Measurements from ENCODE around the gene SV2B. TPM values are rescaled to one million over a fixed set of nuclear protein-coding genes. Genes with fewer than 3 reads are reported as not detected.
"Not testable (repeated sequence)": the region's sequence is repeated elsewhere in the genome, so short reads cannot be mapped to it uniquely, and the experiment has no call there.

Gene SV2B
- total and polyA plus RNA-seq, 9 donors = 2.6 to 4.6 (median 3.1) TPM

DNA sequence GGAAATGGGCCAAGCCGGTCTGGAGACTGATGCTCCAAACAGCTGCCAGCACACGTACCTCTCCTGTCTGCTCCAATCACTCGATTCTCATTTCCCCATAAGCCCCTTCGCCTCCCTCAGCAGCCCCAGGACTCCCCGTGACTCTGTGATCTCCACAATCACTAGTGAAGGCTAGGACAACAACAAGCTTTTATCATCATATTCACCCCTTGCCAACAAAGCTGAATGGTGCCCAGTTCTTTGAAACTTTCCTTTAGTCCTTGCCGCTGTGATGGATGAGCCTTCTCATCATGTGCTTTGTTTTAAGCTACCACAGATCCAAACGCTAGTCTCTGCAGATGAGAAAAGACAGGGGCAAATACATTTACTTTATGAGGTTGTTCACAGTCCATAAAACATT is 242.0 kb downstream of the SV2B start:
- DNase-seq = no peak
- H3K27ac ChIP-seq (ENCODE audit: low read length) = no peak overlapping the region

DNA sequence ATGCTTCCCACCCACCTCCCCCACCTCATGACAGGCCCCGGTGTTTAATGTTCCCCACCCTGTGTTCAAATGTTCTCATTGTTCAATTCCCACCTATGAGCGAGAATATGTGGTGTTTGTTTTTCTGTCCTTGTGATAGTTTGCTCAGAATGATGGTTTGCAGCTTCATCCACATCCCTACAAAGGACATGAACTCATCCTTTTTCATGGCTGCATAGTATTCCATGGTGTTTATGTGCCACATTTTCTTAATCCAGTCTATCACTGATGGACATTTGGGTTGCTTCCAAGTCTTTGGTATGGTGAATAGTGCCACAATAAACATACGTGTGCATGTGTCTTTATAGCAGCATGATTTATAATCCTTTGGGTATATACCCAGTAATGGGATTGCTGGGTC is 244.9 kb downstream of the SV2B start:
- not testable (repeated sequence) for H3K4me1 ChIP-seq (ENCODE audit: control insufficient read depth, insufficient read depth, low read length); DNase-seq
- no CpG with 5 or more reads among the region's 3 CpGs for WGBS (ENCODE audit: insufficient coverage)

More for the DNA sequence above, 242.0 kb downstream of the SV2B start:
- H3K9me3 ChIP-seq (replicated peaks; ENCODE audit: control insufficient read depth, low read depth, low read length) = no peaks in the 10 kb centered on the region
- H3K36me3 ChIP-seq (ENCODE audit: control insufficient read depth, insufficient read depth, low read length) = no peaks in the 10 kb centered on the region
- no peak overlapping the region for H3K4me3 ChIP-seq (ENCODE audit: low read length)
- 37% methylated on average over 5 of the region's 7 CpGs for WGBS (ENCODE audit: insufficient coverage)
- no peaks in the 10 kb centered on the region for H3K27me3 ChIP-seq (ENCODE audit: control insufficient read depth, insufficient read depth, low read length)
- H3K4me1 ChIP-seq (ENCODE audit: control insufficient read depth, insufficient read depth, low read length) = no peaks in the 10 kb centered on the region

DNA sequence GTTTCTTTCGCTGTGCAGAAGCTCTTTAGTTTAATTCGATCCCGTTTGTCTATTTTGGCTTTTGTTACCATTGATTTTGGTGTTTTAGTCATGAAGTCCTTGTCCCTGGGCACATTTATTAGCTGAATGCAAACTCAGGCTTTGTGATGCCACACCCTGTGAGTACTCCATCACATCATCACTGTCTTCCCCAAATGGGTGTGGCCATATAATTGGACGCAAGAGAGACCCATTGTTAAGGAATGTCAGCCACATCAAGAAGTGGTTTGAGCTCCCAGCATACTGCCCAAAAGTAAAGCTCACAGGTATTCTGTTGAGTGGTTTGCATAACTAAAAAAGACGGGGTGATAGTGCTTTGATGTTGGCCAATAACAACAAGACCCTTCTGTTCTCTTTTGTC is 245.7 kb downstream of the SV2B start:
- no peaks in the 10 kb centered on the region for H3K9me3 ChIP-seq (replicated peaks; ENCODE audit: control insufficient read depth, low read depth, low read length)
- WGBS (ENCODE audit: insufficient coverage) = 40% methylated on average over 1 of the region's 5 CpGs
- no peaks in the 10 kb centered on the region for H3K36me3 ChIP-seq (ENCODE audit: control insufficient read depth, insufficient read depth, low read length)
- no peak overlapping the region for H3K4me3 ChIP-seq (ENCODE audit: low read length)
- no peak overlapping the region for H3K27ac ChIP-seq (ENCODE audit: low read length)
- H3K27me3 ChIP-seq (ENCODE audit: control insufficient read depth, insufficient read depth, low read length) = no peaks in the 10 kb centered on the region
- no peaks in the 10 kb centered on the region for H3K4me1 ChIP-seq (ENCODE audit: control insufficient read depth, insufficient read depth, low read length)
- no peak for DNase-seq

More for the DNA sequence above, 244.9 kb downstream of the SV2B start:
- H3K4me3 ChIP-seq (ENCODE audit: low read length); H3K9me3 ChIP-seq (replicated peaks; ENCODE audit: control insufficient read depth, low read depth, low read length); H3K36me3 ChIP-seq (ENCODE audit: control insufficient read depth, insufficient read depth, low read length); H3K27ac ChIP-seq (ENCODE audit: low read length); H3K27me3 ChIP-seq (ENCODE audit: control insufficient read depth, insufficient read depth, low read length): not testable (repeated sequence)

DNA sequence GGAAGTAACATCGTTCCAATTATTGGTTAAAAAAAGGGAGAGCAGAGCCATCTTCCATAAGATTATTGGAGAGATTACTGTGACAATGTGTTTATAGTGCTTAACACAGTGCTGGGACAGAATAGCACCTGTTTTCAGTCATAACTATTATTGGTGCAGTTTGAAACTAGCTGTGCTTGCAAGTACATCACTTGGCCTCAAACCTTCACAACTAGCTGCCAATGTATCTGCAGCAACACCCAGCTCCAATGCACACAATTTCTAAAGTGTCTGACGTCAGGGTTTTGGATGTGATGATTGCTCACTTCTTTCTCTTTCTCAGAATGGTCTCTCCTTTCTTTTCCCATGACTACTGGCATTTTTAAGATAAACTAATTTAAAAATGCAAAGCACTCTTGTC is 246.2 kb downstream of the SV2B start:
- no CpG with 5 or more reads among the region's 2 CpGs for WGBS (ENCODE audit: insufficient coverage)

DNA sequence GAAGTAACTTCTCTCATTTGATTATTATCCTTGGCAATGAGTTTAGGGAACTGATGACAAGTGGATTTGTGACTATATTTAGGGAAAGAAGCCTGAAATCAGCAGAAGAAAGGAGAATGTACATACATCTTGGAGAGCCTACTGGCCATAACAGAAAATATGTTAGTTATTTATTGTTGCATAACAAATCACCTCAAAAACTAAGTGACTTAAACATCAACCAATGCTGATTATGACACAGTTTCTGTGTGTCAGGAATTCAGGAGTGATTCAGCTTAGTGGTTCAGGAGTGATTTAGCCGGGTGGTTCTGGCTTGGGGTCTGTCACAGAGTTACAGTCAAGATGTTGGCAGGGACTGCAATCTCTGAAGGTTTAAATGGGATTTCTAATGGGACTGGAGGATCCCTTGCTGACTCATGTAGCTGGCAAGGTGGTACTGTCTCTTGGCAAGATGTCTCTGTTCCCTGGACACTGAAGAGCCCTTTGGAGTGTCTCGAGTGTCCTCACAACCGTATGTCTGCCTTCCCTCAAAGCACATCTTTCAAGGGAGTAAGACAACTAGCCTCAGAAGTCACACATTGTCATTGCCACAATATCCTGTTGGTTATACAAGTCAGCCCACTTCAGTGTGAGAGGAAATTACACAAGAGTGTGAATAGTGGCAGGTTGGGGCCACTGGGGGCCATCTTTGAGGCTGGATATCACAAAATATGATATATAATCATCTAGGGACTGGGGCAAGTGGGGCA is 248.9 kb downstream of the SV2B start:
- Histone ChIP-seq H3K9me3 (replicated peaks; ENCODE audit: control insufficient read depth, low read depth, low read length) (no peaks in the 10 kb centered on the region), H3K27me3 (ENCODE audit: control insufficient read depth, insufficient read depth, low read length) (no peaks in the 10 kb centered on the region), H3K36me3 (ENCODE audit: control insufficient read depth, insufficient read depth, low read length) (no peaks in the 10 kb centered on the region), H3K4me3 (ENCODE audit: low read length) (no peak overlapping the region), H3K4me1 (ENCODE audit: control insufficient read depth, insufficient read depth, low read length) (no peaks in the 10 kb centered on the region), H3K27ac (ENCODE audit: low read length) (no peak overlapping the region)
- WGBS (ENCODE audit: insufficient coverage) = 40% methylated on average over 3 of the region's 3 CpGs
- peak; percentile 2 for DNase-seq

More for the DNA sequence above, 246.2 kb downstream of the SV2B start:
- DNase-seq = no peak
- Histone ChIP-seq H3K27me3 (ENCODE audit: control insufficient read depth, insufficient read depth, low read length) (no peaks in the 10 kb centered on the region), H3K4me3 (ENCODE audit: low read length) (no peak overlapping the region), H3K9me3 (replicated peaks; ENCODE audit: control insufficient read depth, low read depth, low read length) (no peaks in the 10 kb centered on the region), H3K27ac (ENCODE audit: low read length) (no peak overlapping the region), H3K36me3 (ENCODE audit: control insufficient read depth, insufficient read depth, low read length) (no peaks in the 10 kb centered on the region), H3K4me1 (ENCODE audit: control insufficient read depth, insufficient read depth, low read length) (no peaks in the 10 kb centered on the region)

Other genes starting within 250 kb of the SV2B start
- gene FURIN, start 231.7 kb upstream of the SV2B start, total RNA-seq = 16.3 TPM
- 10 to 100 TPM; 24.0 to 39.5 (median 34.6) TPM for gene FURIN, start 231.7 kb upstream of the SV2B start, polyA plus RNA-seq (ENCODE audit: insufficient read depth in 1 of 8, insufficient read length in 8 of 8, low replicate concordance in 1 of 8)
- 16.7 TPM for gene FES, start 215.8 kb upstream of the SV2B start, total RNA-seq
- 10 to 100 TPM; 12.6 to 17.9 (median 15.2) TPM for gene FES, start 215.8 kb upstream of the SV2B start, polyA plus RNA-seq (ENCODE audit: insufficient read depth in 1 of 8, insufficient read length in 8 of 8, low replicate concordance in 1 of 8)
- gene MAN2A2, start 197.0 kb upstream of the SV2B start, total RNA-seq = 9.2 TPM
- gene MAN2A2, start 197.0 kb upstream of the SV2B start, polyA plus RNA-seq (ENCODE audit: insufficient read depth in 1 of 8, insufficient read length in 8 of 8, low replicate concordance in 1 of 8) = 10 to 100 TPM; 25.3 to 40.3 (median 29.9) TPM
- 11.9 TPM for gene HDDC3, start 167.7 kb upstream of the SV2B start, total RNA-seq
- 10 to 100 TPM in 7 of 8 donors, 1 to 10 TPM in 1; 10.0 to 13.5 (median 10.9) TPM for gene HDDC3, start 167.7 kb upstream of the SV2B start, polyA plus RNA-seq (ENCODE audit: insufficient read depth in 1 of 8, insufficient read length in 8 of 8, low replicate concordance in 1 of 8)
- 22.7 TPM for gene UNC45A, start 165.0 kb upstream of the SV2B start, total RNA-seq
- 10 to 100 TPM; 24.1 to 39.9 (median 29.6) TPM for gene UNC45A, start 165.0 kb upstream of the SV2B start, polyA plus RNA-seq (ENCODE audit: insufficient read depth in 1 of 8, insufficient read length in 8 of 8, low replicate concordance in 1 of 8)
- gene RCCD1, start 145.4 kb upstream of the SV2B start, total RNA-seq = 12.0 TPM
- 10 to 100 TPM; 12.1 to 17.9 (median 15.3) TPM for gene RCCD1, start 145.4 kb upstream of the SV2B start, polyA plus RNA-seq (ENCODE audit: insufficient read depth in 1 of 8, insufficient read length in 8 of 8, low replicate concordance in 1 of 8)
- gene PRC1, start 105.7 kb upstream of the SV2B start, total RNA-seq = 44.2 TPM
- gene PRC1, start 105.7 kb upstream of the SV2B start, polyA plus RNA-seq (ENCODE audit: insufficient read depth in 1 of 8, insufficient read length in 8 of 8, low replicate concordance in 1 of 8) = 10 to 100 TPM; 38.3 to 68.2 (median 52.2) TPM
- 7.9 TPM for gene VPS33B, start 77.7 kb upstream of the SV2B start, total RNA-seq
- gene VPS33B, start 77.7 kb upstream of the SV2B start, polyA plus RNA-seq (ENCODE audit: insufficient read depth in 1 of 8, insufficient read length in 8 of 8, low replicate concordance in 1 of 8) = 10 to 100 TPM in 5 of 8 donors, 1 to 10 TPM in 3; 8.1 to 12.4 (median 10.5) TPM

Data from muscle of leg (tissue), 11 donors.